Stimulated activated CD4-positive, alpha-beta T cell treated with anti-CD3 and anti-CD28 coated beads, Interleukin-15, amount 100 ng/mL, for 48 hours (primary cell): ENCODE measurements around the gene ASTN2.

Experiments used
- DNase-seq, 2 donors: peaks; one replicate each; pipeline ENCODE4 v3.0.0-alpha.2; 2020; ENCODE audit warnings: low read depth in 2 of 2

Gene ASTN2

GRCh38 chr9:116387934-116388698 lies 1026.7 kb downstream of the ASTN2 start:
- DNase-seq, result no peak

GRCh38 chr9:116383936-116384335 lies 1030.9 kb downstream of the ASTN2 start:
- DNase-seq, result no peak

GRCh38 chr9:116383133-116383532 lies 1031.7 kb downstream of the ASTN2 start:
- DNase-seq, result no peak

- DNase-seq, result no peak
These were observed 1032.8 kb downstream of the ASTN2 start for GRCh38 chr9:116382053-116382452.

- DNase-seq, result no peak
These were observed 1033.5 kb downstream of the ASTN2 start for GRCh38 chr9:116381350-116381749.

GRCh38 chr9:116380496-116380995 lies 1034.3 kb downstream of the ASTN2 start:
- DNase-seq, result no peak

GRCh38 chr9:116379821-116380220 lies 1035.0 kb downstream of the ASTN2 start:
- no peak for DNase-seq

- no peak for DNase-seq
These were observed 1036.0 kb downstream of the ASTN2 start for GRCh38 chr9:116378873-116379272.

GRCh38 chr9:116377179-116377798 lies 1037.6 kb downstream of the ASTN2 start:
- no peak for DNase-seq
